Activated effector memory CD4-positive, alpha-beta T cell treated with anti-CD3 and anti-CD28 coated beads, Interleukin-2, amount 50 U/mL, for 16 hours (primary cell): Measurements from ENCODE around the gene ODC1.

Experiments used
- DNase-seq: peaks from one replicate; pipeline ENCODE4 v3.0.0-alpha.2; 2020

The ODC1 gene

DNA sequence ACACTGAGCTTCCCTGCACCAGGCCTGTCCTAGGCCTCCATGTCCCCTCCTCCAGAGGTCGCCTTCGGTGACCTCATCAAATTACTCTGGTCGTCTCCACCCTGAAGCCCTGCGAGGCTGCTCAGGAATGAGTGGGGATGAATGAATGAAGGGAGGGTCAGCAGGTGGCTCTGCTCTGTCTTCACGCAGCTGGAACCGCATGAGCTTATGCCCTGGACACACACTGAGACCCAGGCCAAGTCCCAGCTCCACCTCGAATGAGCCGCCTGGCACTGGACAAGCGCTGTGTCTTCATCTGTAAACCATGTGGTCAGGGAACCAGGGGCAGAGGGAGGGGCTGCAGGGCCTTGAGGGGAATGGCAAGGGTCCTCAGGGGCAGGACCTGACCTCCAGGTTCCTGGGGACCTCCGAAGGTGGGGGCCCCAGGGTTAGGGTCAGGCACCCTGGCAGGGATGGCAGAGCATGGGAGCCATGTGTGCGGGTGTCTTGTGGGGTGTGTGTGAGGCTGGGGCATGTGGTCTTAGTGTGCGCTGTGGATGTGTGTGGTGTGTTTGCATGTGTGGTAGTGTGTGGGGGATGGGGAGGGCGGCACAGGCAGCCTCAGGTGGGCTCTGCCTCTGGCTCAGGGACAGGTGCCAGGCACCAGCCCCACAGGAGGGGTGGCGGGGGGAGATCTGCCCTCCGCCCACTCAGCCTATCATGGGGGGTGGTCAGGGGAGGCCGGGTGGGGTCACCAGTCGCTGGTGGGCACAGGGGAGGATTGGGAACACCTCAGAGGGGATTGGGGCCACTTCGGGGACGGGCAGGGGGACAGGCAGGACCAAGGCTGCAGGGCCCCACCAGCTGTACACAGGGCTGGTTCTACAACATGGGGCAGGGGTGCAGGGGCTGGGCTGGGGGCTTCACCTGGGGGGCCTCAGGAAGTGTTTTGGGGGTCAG lies 13.9 kb downstream of the ODC1 start:
- no peak for DNase-seq

GRCh38 chr2:10433264-10433946 lies 14.7 kb downstream of the ODC1 start:
- no peak for DNase-seq

DNA sequence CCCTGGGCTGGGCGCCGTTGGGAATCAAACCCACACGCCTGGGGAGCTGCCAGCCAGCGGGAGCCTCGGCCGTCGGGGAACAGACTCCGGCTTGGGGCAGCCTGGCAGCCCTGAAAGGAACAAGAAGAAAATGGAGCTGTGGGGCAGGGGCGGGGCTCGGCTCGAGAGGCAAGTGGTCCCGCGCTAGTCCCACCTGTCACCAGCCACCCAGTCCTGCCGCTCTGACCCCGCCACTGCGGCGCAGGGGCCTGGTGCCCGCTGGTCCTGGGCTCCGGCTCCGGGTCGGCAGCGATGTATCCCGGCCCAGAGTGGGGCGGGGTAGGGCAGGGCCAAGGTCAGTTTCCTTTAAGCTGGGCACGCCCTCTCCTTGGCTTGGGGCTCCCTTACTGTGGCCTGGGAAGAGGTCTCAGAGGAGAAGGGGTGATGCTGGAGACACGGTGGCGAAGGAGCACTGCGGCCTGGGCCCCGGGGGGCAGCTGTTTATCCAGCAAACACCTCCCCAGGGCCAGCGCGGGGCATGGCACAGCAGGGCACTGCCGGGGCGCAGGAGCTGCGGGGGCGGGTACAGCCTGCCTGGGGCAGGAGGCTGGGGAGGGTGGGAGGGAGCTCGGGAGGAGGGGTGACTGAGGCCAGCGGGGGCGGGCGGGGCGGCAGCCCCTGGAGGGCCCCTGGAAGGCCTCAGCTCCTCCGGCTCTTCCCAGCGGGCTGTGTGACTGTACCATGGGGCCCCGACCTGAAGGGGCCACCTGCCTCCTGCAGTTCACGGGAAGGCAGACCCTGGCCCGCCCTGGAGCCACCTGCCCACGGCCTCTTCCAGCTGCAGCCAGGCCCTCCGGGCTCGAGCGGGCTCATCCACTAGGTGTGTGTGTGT lies 15.6 kb downstream of the ODC1 start:
- DNase-seq, result peak; percentile 75

- no peak for DNase-seq
Measured at GRCh38 chr2:10431797-10432196, 16.3 kb downstream of the ODC1 start.

GRCh38 chr2:10430886-10431622 lies 17.1 kb downstream of the ODC1 start:
- DNase-seq, result no peak

DNA sequence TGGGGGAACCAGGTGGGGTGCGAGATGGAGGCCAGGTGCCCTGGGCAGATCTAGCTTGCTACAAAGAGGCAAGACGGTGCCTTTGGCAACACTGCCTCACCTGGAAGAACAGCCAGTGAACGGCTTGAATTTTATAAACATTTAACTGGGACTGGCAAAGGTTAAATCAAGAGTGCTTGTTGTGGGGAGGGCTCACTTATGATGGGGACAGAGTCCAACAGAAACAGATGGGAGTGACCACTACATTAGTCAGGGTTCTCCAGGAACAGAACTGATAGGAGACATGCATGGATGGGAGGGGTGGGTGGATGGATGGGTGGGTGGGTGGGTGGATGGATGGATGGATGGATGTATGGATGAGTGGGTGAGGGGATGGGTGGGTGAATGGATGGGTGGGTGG lies 19.2 kb downstream of the ODC1 start:
- no peak for DNase-seq

DNA sequence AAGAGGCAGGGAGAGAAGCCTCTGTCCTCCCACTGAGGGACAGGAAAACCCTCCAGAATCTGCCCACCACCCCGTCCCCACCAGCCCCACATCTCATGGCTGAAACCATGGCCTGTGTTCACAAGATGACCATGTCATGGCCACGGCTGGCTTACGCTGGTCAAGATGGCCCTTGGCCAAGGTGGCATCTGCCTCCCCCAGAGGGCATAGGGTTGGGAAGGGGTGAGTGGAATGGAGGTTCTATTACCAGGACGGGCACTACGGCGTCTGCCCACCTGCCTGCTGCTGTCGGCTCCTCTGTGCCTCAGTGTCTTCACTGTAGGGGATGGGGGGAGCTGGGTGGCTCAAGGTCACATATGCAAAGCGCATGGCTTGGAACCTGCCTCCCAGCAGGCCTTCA lies 19.8 kb downstream of the ODC1 start:
- DNase-seq, result no peak

- no peak for DNase-seq
Measured at GRCh38 chr2:10427618-10427949, 20.5 kb downstream of the ODC1 start.

- no peak for DNase-seq
Measured at GRCh38 chr2:10426726-10427617, 21.2 kb downstream of the ODC1 start.

DNA sequence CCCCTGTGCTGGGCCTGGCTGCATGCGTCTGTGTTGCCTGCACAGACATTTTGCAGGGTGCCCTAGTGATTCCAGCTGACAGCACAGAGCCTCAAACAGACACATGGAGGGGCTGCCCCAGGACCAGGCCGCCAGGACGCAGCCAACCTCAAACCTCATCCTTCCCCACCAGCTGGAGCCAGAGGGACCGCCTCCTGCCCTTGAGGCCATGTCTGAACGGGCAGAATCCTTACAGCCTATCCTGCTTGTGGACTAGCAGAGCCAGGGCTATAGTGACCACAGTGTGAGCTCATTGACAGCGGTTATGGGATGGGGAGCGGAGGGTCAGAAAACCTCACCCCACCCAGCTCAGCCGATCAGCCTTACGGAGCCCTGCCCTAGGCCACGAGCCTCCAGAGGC lies 22.4 kb downstream of the ODC1 start:
- DNase-seq, result no peak

DNA sequence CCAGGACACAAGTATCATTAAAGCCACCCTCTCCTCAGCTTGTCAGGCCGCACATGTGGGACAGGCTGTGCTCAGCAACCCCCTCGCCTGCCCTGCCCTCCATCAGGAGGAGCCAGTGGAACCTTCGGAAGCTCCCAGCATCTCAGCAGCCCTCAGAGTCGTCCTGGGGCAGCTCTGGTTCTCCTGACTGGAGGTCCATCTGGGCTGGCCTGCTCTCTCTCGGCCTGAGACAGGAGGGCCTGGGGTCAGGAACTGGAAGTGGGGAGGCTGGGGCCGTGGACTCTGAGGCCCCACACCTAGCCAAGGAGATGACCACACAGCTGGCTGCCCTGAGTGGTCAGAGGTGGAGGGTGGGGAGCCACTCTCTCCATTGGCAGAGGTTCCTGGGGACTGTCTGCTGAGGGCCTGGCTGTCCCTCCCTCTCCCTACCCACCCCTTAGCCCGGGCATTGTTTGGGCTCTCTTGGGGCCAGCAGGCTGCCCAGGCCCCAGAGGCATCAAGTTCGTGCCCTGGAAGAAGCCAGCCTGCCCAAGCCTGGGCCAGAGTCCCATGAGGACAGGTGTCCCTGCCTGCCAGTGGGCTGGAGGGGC lies 23.1 kb downstream of the ODC1 start:
- DNase-seq, result no peak

GRCh38 chr2:10424051-10424450 lies 24.1 kb downstream of the ODC1 start:
- DNase-seq, result no peak

DNA sequence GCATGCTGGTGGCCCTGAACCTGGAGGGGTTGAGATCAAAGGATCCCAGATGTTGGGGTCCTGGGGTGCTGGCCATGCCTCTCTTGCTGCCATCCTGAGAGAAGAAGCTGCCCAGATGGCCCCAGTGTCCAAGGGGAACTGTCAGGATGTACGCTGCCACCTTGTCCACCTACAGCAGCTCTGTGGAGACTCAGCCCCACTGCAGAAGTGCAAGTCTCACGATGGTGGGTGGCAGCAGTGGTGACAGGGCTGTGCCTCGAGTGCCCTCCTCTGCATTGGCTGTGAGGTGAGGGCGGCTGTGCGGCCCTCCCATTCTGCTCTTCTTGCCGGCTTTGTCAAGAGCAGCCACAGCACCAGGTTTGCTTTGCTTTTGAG lies 24.7 kb downstream of the ODC1 start:
- no peak for DNase-seq

GRCh38 chr2:10422732-10423399 lies 25.3 kb downstream of the ODC1 start:
- no peak for DNase-seq

- no peak for DNase-seq
Measured at GRCh38 chr2:10422251-10422650, 25.9 kb downstream of the ODC1 start.

DNA sequence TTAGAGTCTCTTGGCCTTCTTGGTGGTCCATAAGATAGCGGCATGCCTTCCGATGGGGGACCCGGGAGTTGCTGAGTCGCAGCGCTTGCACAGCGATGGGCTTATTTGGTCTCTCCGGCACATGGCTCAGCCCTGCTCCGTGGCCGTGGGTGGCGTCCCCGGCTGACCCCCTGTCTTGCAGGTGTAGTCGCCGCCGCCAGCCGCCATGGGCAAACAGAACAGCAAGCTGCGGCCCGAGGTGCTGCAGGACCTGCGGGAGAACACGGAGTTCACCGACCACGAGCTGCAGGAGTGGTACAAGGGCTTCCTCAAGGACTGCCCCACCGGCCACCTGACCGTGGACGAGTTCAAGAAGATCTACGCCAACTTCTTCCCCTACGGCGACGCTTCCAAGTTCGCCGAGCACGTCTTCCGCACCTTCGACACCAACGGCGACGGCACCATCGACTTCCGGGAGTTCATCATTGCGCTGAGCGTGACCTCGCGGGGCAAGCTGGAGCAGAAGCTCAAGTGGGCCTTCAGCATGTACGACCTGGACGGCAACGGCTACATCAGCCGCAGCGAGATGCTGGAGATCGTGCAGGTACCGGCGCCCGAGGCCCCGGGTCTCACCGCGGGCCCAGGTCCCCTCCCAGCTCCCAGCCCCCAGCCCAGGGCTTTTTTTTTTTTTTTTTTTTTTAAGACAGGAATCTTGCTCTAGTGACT lies 28.4 kb downstream of the ODC1 start:
- DNase-seq, result no peak

DNA sequence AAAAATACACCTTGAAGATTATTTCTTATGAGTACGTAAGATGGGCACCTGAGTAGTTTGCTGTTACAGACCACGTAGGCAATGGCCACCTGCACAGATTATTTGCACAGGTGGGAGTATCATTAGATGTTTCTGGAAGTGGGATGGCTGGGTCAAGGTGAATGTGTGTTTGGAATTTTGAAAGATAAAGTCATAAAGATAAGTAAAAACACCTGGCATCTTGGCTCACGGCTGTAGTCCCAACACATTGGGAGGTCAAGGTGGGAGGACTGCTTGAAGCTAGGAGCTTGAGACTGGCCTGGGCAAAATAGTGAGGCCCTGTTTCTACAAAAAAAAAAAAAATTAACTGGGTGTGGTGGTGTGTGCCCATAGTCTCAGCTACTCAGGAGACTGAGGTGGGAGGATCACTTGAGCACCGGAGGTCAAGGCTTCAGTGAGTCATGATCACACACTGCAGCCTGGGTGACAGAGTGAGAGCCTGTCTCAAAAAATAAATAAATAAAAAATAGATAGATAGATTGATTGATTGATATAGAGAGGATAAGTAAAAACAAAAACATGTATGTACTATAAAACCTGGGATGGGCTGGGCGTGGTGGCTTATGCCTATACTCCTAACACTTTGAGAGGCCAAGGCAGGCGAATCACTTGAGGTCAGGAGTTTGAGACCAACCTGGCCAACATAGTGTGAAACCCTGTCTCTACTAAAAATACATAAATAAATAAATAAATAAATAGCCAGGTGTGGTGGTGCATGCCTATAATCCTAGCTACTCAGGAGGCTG lies 30.4 kb downstream of the ODC1 start:
- no peak for DNase-seq

DNA sequence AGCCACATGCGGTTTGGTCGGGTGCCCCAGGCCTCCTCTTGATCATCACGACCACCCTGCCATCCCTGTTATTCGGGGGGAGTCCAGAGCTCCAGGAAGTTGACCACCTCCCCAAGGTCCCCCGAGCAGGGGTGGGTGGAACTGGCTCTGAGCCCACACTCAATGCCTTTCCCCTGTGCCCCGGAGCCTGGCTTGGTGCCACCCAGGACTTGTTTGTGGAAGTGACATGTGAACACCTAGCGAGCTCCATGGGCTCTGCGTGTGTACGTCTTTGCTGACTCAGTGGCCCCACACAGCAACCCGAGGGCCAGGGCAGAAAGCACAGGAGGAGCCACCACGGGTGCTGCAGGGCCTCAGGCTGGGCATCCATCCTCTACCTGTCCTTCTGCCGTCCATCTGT lies 32.5 kb downstream of the ODC1 start:
- DNase-seq, result no peak

DNA sequence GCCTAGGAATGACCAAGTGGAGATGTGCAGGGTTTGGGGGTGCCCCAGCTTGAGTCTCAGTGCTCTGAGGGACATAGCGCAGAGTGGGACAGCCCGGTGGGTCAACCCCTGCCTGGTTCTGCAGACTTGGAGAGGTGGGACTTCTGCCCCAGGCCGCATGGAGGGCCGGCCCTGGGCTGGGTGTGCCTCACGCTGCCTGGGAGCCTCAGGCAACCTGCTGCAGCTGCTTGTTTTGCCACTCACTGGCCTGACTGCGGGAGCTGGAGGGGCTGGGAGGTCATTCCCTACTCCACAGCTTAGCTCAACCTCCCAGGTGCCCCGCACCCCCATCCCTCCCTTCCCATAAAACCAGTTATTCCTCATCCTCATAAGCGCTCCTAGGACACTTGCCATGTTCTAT lies 33.1 kb downstream of the ODC1 start:
- DNase-seq, result no peak
